GM12878 (cell line): ENCODE results near the gene CCDC27. TPM values are rescaled to one million over a fixed set of nuclear protein-coding genes. Genes with fewer than 3 reads are reported as not detected.
A peak's percentile ranks its signal among the peaks of the same experiment; 100 is the strongest.

Experiments
- BCL3 ChIP-seq: IDR thresholded peaks from 2 replicates; pipeline ENCODE4 v1.6.1; 2011; ENCODE audit warnings: borderline replicate concordance, low read depth, mild to moderate bottlenecking, moderate library complexity, low read length; ENCODE audit not compliant: insufficient read depth, poor library complexity, severe bottlenecking
- BCLAF1 ChIP-seq: fragments of 450-650 bp; IDR thresholded peaks from 2 replicates; pipeline ENCODE4 v1.6.1; 2017; ENCODE audit warnings: antibody characterized with exemption, mild to moderate bottlenecking, moderate library complexity
- BMI1 ChIP-seq: fragments of 450-650 bp; IDR thresholded peaks from 2 replicates; pipeline ENCODE4 v1.6.1; 2016; ENCODE audit warnings: mild to moderate bottlenecking, moderate library complexity, borderline replicate concordance
- E2F4 ChIP-seq: IDR thresholded peaks from 2 replicates; pipeline ENCODE4 v1.6.1; 2012; ENCODE audit warnings: low read depth, low read length, improper control_type of control experiment
- EGR1 ChIP-seq, 2 experiments: IDR thresholded peaks; 1 replicate in 1 of 2; 2 replicates in 1 of 2; pipeline ENCODE4 v1.6.1; 2011 to 2012; ENCODE audit warnings: low read depth in 2 of 2, low read length in 2 of 2, borderline replicate concordance in 1 of 2, mild to moderate bottlenecking in 1 of 2, moderate library complexity in 1 of 2
- ELK1 ChIP-seq: IDR thresholded peaks from 2 replicates; pipeline ENCODE4 v1.6.1; 2012; ENCODE audit warnings: low read depth, low read length, improper control_type of control experiment
- FOXK2 ChIP-seq: fragments of 450-650 bp; IDR thresholded peaks from 2 replicates; pipeline ENCODE4 v1.6.1; 2017; ENCODE audit warnings: mild to moderate bottlenecking, moderate library complexity
- HDAC6 ChIP-seq: fragments of 200-600 bp; sonication (generic); IDR thresholded peaks from one replicate; pipeline ENCODE4 v1.8.0; 2017; ENCODE audit warnings: antibody characterized with exemption; ENCODE audit not compliant: unreplicated experiment
- JUND ChIP-seq: IDR thresholded peaks from 2 replicates; pipeline ENCODE4 v1.6.1; 2012; ENCODE audit warnings: low read depth, mild to moderate bottlenecking, low read length, improper control_type of control experiment, moderate library complexity
- MAX ChIP-seq: IDR thresholded peaks from 2 replicates; pipeline ENCODE4 v1.6.1; 2012; ENCODE audit warnings: low read depth, low read length, improper control_type of control experiment
- MTA2 ChIP-seq: fragments of 450-650 bp; IDR thresholded peaks from 2 replicates; pipeline ENCODE4 v1.6.1; 2016; ENCODE audit warnings: low read depth, mild to moderate bottlenecking, moderate library complexity
- NFYB ChIP-seq: IDR thresholded peaks from 2 replicates; pipeline ENCODE4 v1.6.1; 2011; ENCODE audit warnings: low read depth, mild to moderate bottlenecking, low read length, improper control_type of control experiment, moderate library complexity; ENCODE audit not compliant: insufficient read depth
- PML ChIP-seq: IDR thresholded peaks from 2 replicates; pipeline ENCODE4 v1.6.1; 2012; ENCODE audit warnings: low read length, inconsistent platforms
- SREBF1 ChIP-seq: IDR thresholded peaks from 2 replicates; pipeline ENCODE4 v1.6.1; 2012; ENCODE audit warnings: mild to moderate bottlenecking, low read length
- SUPT20H ChIP-seq: IDR thresholded peaks from 2 replicates; pipeline ENCODE4 v1.6.1; 2011; ENCODE audit warnings: low read depth, mild to moderate bottlenecking, low read length, moderate library complexity, borderline replicate concordance; ENCODE audit not compliant: control insufficient read depth
- TCF7 ChIP-seq: IDR thresholded peaks from 2 replicates; pipeline ENCODE4 v1.6.1; 2014; ENCODE audit warnings: antibody characterized with exemption, borderline replicate concordance
- ZNF274 ChIP-seq: IDR thresholded peaks from one replicate; pipeline ENCODE4 v1.8.0; 2011; ENCODE audit not compliant: insufficient read length, insufficient read depth
- polyA plus RNA-seq, 11 experiments: library from polyadenylated mRNA; depleted of rRNA in 4 of 11; unstranded in 6 of 11; stranded (reverse) in 5 of 11; fragments of >200 nt; fragmentation: Nextera tagmentation in 4 of 11; fragmentation: Illumina TruSeq in 1 of 11; extraction: Ambion mirVana in 4 of 11; extraction: Trizol in 1 of 11; gene quantifications; 1 replicate in 1 of 11; 2 replicates in 10 of 11; pipeline versions ENCODE4 v1.2.1 to v1.2.3, GENCODE V29; 2011 to 2016; ENCODE audit warnings: inconsistent platforms in 2 of 11, missing spikeins in 2 of 11, low read depth in 1 of 11
- total RNA-seq, 4 experiments: library from RNA; depleted of rRNA in 3 of 4; stranded (reverse); fragments of >200 nt in 3 of 4; fragmentation: Illumina TruSeq in 1 of 4; extraction: Trizol in 1 of 4; gene quantifications; 2 replicates each; pipeline versions ENCODE4 v1.2.1 to v1.2.3, GENCODE V29; 2013 to 2021
- TF ChIP-seq, protein P1 (sequence below): fragments of 150-350 bp; IDR thresholded peaks from 2 replicates; pipeline ENCODE4 v1.6.1; 2016; ENCODE audit warnings: low read depth, low read length

Gene CCDC27
- total and polyA plus RNA-seq, 10 of the 15 experiments (the other 5 are each of a cell fraction or from before 2014, with no cell fraction given), result 0.05 TPM; not detected in 9

DNA sequence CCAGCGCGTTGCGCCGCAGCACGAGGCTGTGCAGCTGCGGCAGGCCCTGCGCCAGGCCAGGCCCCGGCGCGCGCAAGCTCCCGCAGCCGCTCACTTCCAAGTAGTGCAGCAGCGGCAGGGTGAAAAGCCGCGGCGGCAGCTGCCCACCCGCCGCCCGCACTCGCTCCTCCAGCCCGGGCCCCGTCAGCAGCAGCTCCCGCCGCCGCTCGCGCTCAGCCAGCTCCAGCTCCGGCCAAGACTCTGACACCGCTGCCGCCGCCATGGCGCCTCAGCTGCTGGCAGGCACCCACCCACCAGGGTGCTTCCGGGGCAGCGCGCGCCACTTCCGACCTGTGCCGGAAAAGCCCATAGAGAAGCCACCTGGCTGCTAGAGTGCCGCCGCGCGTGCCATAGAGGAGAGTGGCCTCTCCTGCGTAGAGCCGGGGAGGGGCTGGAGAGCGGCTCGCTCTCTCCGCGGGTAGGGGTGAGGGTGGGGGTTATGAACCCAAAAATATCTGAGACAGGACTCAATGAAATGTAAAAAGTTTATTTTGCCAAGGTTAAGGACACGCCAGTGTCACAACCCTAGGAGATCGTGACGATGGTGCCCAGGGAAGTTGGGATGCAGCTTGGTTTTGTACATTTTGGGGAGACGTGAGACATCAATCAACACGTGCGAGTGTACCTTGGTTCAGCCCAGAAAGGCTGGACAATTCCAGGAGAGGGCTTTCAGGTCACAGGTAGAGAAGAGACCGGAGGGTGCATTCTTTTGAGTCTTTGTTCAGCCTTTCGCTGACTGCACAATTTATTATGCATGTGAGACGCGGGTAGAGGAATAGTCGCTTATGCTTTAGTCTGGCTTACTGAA is 44.2 kb downstream of the CCDC27 start, which contains the start of gene LRRC47 (continued):
- TF ChIP-seq SUPT20H (no peak), BCLAF1 (no peak), ELK1 (peak; percentile 95), ZNF274 (no peak), SREBF1 (no peak), HDAC6 (no peak), EGR1 (IDR thresholded peaks at IDR 0.05; ENCODE audit: borderline replicate concordance in 1 of 2, low read depth in 2 of 2, low read length in 2 of 2) (peak in 1 of 2 experiments; percentile 88; a peak in 2 of 3 replicates), TCF7 (no peak), BMI1 (no peak), BCL3 (no peak), NFYB (no peak), MTA2 (peak; percentile 54; the same call in 1 of the 2 replicates), E2F4 (no peak), MAX (peak; percentile 86), PML (no peak; the same call in 1 of the 2 replicates), JUND (0 out of 2 replicates have a peak, but pooled peaks have one; percentile 34), FOXK2 (no peak)
- TF ChIP-seq, protein P1, sequence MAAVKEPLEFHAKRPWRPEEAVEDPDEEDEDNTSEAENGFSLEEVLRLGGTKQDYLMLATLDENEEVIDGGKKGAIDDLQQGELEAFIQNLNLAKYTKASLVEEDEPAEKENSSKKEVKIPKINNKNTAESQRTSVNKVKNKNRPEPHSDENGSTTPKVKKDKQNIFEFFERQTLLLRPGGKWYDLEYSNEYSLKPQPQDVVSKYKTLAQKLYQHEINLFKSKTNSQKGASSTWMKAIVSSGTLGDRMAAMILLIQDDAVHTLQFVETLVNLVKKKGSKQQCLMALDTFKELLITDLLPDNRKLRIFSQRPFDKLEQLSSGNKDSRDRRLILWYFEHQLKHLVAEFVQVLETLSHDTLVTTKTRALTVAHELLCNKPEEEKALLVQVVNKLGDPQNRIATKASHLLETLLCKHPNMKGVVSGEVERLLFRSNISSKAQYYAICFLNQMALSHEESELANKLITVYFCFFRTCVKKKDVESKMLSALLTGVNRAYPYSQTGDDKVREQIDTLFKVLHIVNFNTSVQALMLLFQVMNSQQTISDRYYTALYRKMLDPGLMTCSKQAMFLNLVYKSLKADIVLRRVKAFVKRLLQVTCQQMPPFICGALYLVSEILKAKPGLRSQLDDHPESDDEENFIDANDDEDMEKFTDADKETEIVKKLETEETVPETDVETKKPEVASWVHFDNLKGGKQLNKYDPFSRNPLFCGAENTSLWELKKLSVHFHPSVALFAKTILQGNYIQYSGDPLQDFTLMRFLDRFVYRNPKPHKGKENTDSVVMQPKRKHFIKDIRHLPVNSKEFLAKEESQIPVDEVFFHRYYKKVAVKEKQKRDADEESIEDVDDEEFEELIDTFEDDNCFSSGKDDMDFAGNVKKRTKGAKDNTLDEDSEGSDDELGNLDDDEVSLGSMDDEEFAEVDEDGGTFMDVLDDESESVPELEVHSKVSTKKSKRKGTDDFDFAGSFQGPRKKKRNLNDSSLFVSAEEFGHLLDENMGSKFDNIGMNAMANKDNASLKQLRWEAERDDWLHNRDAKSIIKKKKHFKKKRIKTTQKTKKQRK, result no peak
